Activated naive CD4-positive, alpha-beta T cell treated with anti-CD3 and anti-CD28 coated beads, Interleukin-2, amount 10 ng/mL, durations not matched to agents 7 days and 5 days (primary cell): ENCODE measurements around the gene BMP5.
"Not testable (repeated sequence)": the region's sequence is repeated elsewhere in the genome, so short reads cannot be mapped to it uniquely, and the experiment has no call there.

Experiments used
- CTCF ChIA-PET: fragments of 350-600 bp; sonication (Branson Sonifier 250); formaldehyde crosslinking; loops from one replicate; lab custom pipeline; 2021; ENCODE audit warnings: antibody characterized with exemption; lab: Charles Lee
- DNase-seq: peaks from one replicate; pipeline ENCODE4 v3.0.0-alpha.2; 2020
- H3K27ac Mint-ChIP-seq: one replicate; pipeline ENCODE4 v1.8.0; 2021; ENCODE audit warnings: mild to moderate bottlenecking, moderate library complexity, mixed read lengths
- H3K27me3 Mint-ChIP-seq: one replicate; pipeline ENCODE4 v1.8.0; 2021; ENCODE audit warnings: mild to moderate bottlenecking, mixed read lengths
- H3K36me3 Mint-ChIP-seq: one replicate; pipeline ENCODE4 v1.8.0; 2021; ENCODE audit warnings: mixed read lengths
- H3K4me1 Mint-ChIP-seq: one replicate; pipeline ENCODE4 v1.8.0; 2021; ENCODE audit warnings: mixed read lengths
- H3K4me3 Mint-ChIP-seq: one replicate; pipeline ENCODE4 v1.8.0; 2021; ENCODE audit warnings: mild to moderate bottlenecking, moderate library complexity, mixed read lengths
- H3K9me3 Mint-ChIP-seq: one replicate; pipeline ENCODE4 v1.8.0; 2021; ENCODE audit warnings: mixed read lengths

Gene BMP5

DNA sequence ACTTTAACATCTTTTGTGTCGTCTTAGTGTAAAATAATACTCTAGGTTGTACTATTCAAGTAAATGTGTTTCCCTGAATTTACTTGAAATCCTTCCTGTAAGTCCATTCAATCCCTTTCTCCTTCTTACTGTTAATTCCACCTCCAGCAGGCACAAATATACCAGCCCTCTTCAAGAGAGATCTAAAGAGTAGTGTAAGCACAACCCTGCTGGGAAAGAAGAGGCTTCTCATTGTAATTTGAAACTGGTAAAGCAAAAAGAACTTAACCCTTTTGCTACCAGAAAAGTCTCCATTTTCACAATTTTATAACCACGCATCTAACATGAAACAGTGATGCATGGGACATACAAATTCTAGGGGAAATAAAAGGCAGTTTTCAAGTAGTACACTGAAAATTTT lies at the start of gene BMP5:
BMP5 (minus strand) TSS at position 191 of the 400 bp plus-strand sequence. CDS start 725 bp downstream, outside the sequence.
- H3K4me1 Mint-ChIP-seq, result no peaks in the 10 kb centered on the region
- H3K36me3 Mint-ChIP-seq, result no peaks in the 10 kb centered on the region
- no peak within 1 kb of the TSS for H3K4me3 Mint-ChIP-seq
- H3K27ac Mint-ChIP-seq, result no peak within 1 kb of the TSS
- no peaks in the 10 kb centered on the region for H3K27me3 Mint-ChIP-seq
- H3K9me3 Mint-ChIP-seq, result no peaks in the 10 kb centered on the region
- CTCF ChIA-PET, result no interaction called here
- no peak for DNase-seq

DNA sequence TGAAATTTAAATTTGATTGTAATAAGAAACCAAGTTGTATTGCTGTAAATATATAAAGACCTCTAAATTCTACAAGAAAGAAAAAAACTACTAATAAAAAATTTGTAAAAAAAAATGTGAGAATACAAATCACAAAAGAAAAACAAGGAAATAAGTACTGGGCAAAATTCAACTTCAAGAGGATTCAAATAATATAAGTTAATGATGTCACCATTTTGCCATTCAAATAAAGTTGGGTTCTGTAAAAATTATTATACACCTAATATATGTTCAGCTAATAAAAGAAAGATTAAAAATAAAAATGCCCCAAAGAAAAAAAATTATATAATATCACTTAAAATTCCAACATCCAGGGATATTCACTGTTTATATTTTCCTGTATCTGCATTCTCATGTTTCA lies 47.0 kb upstream of the BMP5 start:
- H3K4me3 Mint-ChIP-seq, result no peak overlapping the region
- no peak for DNase-seq
- no peaks in the 10 kb centered on the region for H3K4me1 Mint-ChIP-seq
- H3K36me3 Mint-ChIP-seq, result no peaks in the 10 kb centered on the region
- no peaks in the 10 kb centered on the region for H3K27me3 Mint-ChIP-seq
- CTCF ChIA-PET, result no interaction called here
- H3K9me3 Mint-ChIP-seq, result no peaks in the 10 kb centered on the region
- no peak overlapping the region for H3K27ac Mint-ChIP-seq

DNA sequence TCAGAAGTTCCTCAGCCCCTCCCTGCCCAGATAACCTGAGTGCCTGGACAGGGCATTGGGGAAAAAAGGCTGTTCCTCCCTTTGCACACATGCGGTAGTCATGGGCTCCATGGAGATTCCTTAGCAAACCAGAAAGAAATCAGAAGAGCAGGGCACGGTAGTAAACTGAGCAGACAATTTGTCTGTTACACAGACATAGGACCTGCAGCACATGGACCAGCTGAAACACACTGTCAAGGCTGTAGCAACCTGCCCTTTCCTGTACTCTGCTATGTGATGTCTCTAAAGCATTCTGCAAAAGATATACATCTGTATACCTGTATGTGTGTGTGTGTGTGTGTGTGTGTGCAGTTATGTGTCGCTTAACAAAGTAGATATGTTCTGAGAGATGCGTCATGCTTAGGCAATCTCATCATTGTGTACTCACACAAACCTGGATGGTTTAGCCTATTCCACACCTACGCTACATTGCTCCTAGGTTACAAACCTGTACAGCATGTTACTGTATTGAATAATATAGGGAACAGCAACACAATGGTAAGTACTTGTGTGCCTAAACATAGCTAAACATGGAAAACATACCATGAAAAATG lies 44.4 kb upstream of the BMP5 start:
- Mint-ChIP-seq H3K36me3 (no peaks in the 10 kb centered on the region), H3K27ac (no peak overlapping the region), H3K9me3 (no peaks in the 10 kb centered on the region), H3K4me3 (no peak overlapping the region), H3K4me1 (no peaks in the 10 kb centered on the region), H3K27me3 (no peaks in the 10 kb centered on the region)
- no peak for DNase-seq
- CTCF ChIA-PET, result no interaction called here

GRCh38 chr6:55918639-55919038 lies 43.2 kb upstream of the BMP5 start:
- CTCF ChIA-PET, result no interaction called here
- no peaks in the 10 kb centered on the region for H3K27me3 Mint-ChIP-seq
- H3K9me3 Mint-ChIP-seq, result no peaks in the 10 kb centered on the region
- H3K4me1 Mint-ChIP-seq, result no peaks in the 10 kb centered on the region
- H3K4me3 Mint-ChIP-seq, result no peak overlapping the region
- no peak for DNase-seq
- no peak overlapping the region for H3K27ac Mint-ChIP-seq
- H3K36me3 Mint-ChIP-seq, result no peaks in the 10 kb centered on the region

GRCh38 chr6:55917751-55918415 lies 42.5 kb upstream of the BMP5 start:
- CTCF ChIA-PET, result no interaction called here
- Mint-ChIP-seq H3K36me3 (no peaks in the 10 kb centered on the region), H3K4me3 (no peak overlapping the region), H3K4me1 (no peaks in the 10 kb centered on the region), H3K27me3 (no peaks in the 10 kb centered on the region), H3K9me3 (no peaks in the 10 kb centered on the region), H3K27ac (no peak overlapping the region)
- DNase-seq, result no peak

DNA sequence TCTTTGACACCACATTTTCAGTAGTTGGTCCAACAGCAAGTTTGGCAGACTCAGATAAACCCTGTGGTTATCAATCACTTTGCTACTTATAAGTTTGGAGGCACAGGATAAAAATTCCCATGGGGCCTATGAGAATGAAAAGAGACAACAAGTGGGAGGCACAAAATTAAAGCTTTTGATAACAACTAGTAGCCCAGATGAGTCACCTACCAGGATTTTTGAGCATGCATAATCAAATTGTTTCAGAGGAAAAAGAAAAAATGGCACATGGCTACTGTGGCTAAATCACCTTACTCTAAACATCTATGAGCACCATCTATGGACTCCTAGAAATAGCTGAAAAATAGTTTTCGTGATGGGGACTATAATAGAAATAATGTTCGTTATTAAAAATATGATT lies 40.8 kb upstream of the BMP5 start:
- Mint-ChIP-seq H3K4me3 (no peak overlapping the region), H3K4me1 (no peaks in the 10 kb centered on the region), H3K36me3 (no peaks in the 10 kb centered on the region), H3K27ac (no peak overlapping the region), H3K9me3 (peaks cover 2% of the 10 kb centered on the region), H3K27me3 (no peaks in the 10 kb centered on the region)
- CTCF ChIA-PET, result no interaction called here
- DNase-seq, result no peak

DNA sequence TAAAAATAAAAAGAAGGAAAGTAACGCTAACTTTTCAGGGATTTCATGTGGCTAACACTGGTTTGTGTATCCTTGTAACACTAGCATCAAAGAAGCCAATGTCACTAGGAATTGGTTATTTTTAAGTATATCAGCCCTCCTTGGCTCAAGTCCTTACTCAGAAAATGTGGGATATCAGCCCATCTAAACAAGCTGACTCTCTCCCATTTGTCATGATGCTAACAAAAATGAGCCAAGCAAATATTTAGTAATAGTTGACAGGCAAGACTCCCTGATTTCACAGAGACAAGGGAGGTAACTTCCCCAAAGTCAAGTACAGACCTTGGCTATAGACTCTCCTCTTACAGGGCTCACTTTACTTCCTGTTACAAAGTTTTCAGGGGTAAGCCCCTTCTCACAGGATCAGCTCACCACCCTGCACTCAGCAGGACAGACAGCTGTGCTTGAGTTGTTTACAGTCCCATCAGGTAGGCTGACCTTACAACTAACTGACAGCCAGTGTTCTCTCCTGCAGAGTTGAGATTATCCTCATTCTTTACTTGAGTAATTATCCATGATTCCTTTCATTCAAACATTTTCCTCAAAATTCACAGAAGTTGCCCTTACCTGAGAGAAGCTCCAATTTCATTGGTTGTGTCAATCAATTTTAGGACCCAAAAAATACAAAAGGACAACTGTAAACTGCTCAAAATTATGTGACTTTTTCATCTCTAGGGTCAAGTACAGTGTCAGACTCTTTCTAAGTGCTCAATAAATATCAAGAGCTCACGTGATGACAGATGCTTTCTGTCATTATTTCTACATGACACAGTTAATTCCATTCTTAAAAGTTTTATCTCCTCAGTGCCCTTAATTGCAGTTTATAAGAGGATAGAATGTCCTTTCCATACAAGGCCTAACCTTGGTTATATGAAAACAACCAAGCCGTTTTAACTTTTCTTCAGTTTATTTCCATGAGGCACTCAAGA lies 38.1 kb upstream of the BMP5 start:
- no peak for DNase-seq
- Mint-ChIP-seq H3K27ac (no peak overlapping the region), H3K4me1 (no peaks in the 10 kb centered on the region), H3K27me3 (no peaks in the 10 kb centered on the region), H3K4me3 (no peak overlapping the region), H3K36me3 (no peaks in the 10 kb centered on the region), H3K9me3 (peaks cover 4% of the 10 kb centered on the region)
- CTCF ChIA-PET, result no interaction called here

DNA sequence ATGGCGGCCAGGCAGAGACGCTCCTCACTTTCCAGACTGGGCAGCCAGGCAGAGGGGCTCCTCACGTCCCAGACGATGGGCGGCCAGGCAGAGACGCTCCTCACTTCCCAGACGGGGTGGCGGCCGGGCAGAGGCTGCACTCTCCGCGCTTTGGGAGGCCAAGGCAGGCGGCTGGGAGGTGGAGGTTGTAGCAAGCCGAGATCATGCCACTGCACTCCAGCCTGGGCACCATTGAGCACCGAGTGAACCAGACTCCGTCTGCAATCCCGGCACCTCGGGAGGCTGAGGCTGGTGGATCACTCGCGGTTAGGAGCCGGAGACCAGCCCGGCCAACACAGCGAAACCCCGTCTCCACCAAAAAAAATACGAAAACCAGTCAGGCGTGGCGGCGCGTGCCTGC lies 35.1 kb upstream of the BMP5 start:
- H3K27me3 Mint-ChIP-seq, CTCF ChIA-PET, H3K27ac Mint-ChIP-seq, DNase-seq, H3K4me1 Mint-ChIP-seq, H3K4me3 Mint-ChIP-seq, H3K9me3 Mint-ChIP-seq, H3K36me3 Mint-ChIP-seq: not testable (repeated sequence)

DNA sequence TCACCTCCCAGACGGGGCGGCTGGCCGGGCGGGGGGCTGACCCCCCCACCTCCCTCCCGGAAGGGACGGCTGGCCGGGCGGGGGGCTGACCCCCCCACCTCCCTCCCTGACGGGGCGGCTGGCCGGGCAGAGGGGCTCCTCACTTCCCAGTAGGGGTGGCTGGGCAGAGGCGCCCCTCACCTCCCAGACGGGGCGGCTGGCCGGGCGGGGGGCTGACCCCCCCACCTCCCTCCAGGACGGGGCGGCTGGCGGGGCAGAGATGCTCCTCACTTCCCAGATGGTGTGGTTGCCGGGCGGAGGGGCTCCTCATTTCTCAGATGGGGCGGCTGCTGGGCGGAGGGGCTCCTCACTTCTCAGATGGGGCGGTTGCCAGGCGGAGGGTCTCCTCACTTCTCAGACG lies 34.5 kb upstream of the BMP5 start:
- H3K4me3 Mint-ChIP-seq, DNase-seq, H3K27me3 Mint-ChIP-seq, H3K27ac Mint-ChIP-seq, H3K36me3 Mint-ChIP-seq, H3K9me3 Mint-ChIP-seq, CTCF ChIA-PET, H3K4me1 Mint-ChIP-seq: not testable (repeated sequence)

- H3K36me3 Mint-ChIP-seq, result no peaks in the 10 kb centered on the region
- H3K27me3 Mint-ChIP-seq, result no peaks in the 10 kb centered on the region
- CTCF ChIA-PET, result no interaction called here
- no peaks in the 10 kb centered on the region for H3K4me1 Mint-ChIP-seq
- H3K27ac Mint-ChIP-seq, result no peak overlapping the region
- DNase-seq, result no peak
- H3K4me3 Mint-ChIP-seq, result no peak overlapping the region
- peaks cover 5% of the 10 kb centered on the region for H3K9me3 Mint-ChIP-seq
Observed at GRCh38 chr6:55902796-55903195, 27.4 kb upstream of the BMP5 start.

GRCh38 chr6:55901765-55902270 lies 26.4 kb upstream of the BMP5 start:
- peaks cover 5% of the 10 kb centered on the region for H3K9me3 Mint-ChIP-seq
- no peak for DNase-seq
- CTCF ChIA-PET, result no interaction called here
- H3K4me1 Mint-ChIP-seq, result no peaks in the 10 kb centered on the region
- no peak overlapping the region for H3K4me3 Mint-ChIP-seq
- no peaks in the 10 kb centered on the region for H3K27me3 Mint-ChIP-seq
- no peaks in the 10 kb centered on the region for H3K36me3 Mint-ChIP-seq
- no peak overlapping the region for H3K27ac Mint-ChIP-seq

DNA sequence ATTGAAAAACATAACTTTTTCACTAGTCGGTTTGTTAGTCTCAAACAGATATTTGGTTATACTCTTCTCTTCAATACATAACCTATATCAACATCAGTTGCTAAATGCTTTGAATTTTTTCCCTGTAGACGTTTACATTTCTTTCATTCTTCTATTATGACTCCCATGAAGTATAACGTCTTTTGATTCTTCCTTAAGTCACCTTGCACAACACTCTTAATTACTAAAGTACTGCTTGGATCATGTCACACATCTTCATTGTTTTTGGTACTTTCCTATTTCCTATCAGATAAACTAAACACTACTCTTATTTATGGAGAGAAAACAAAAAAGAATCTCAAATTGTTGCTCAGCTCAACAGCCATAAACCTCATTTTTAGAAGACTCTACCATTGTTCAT lies 23.0 kb upstream of the BMP5 start:
- Mint-ChIP-seq H3K4me3 (no peak overlapping the region), H3K36me3 (no peaks in the 10 kb centered on the region), H3K9me3 (peaks cover 4% of the 10 kb centered on the region), H3K4me1 (no peaks in the 10 kb centered on the region), H3K27me3 (no peaks in the 10 kb centered on the region), H3K27ac (no peak overlapping the region)
- CTCF ChIA-PET, result no interaction called here
- DNase-seq, result no peak

- Mint-ChIP-seq H3K4me3 (no peak overlapping the region), H3K36me3 (no peaks in the 10 kb centered on the region)
- CTCF ChIA-PET, result interaction anchor here (0.5 kb wide), 1 partner anchor 1200 kb away, joined by 3 read pairs; no protein-coding TSS in a partner anchor
Observed at GRCh38 chr6:55897346-55897745, 22.0 kb upstream of the BMP5 start.

DNA sequence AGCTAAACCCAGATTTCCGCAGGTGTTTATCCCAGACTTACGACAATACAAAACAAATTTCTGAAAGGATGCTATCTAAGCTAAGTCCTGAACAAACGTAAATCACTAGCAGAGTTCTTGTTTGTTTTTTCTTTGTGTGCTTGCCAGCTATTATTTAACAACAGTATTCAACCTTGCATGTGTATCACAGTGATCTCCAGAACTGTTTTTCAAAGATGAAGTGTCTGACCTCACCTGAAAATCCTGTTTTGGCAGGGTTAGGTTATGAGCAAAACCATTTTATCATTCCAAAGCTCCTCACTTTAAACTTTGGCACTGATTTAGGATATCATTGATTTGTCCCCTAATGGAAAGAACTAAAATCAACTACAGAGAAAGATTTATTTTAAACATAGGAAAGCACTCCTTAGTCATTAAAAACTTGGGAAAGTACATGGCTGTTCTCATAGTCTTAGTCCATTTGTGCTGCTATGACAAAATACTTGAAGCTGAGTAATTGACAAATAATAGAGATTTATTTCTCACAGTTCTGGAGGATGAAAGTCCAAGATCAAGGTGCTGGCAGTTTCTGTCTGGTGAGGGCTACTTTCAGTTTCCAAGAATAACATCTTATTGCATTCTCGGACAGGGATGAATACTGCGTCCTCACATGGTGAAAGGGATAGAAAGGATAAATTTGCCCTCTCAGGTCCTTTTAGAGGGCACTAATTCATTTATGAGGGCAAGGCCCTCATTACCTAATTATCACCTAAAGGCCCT lies 20.8 kb upstream of the BMP5 start:
- Mint-ChIP-seq H3K9me3 (peaks cover 4% of the 10 kb centered on the region), H3K27me3 (no peaks in the 10 kb centered on the region), H3K4me1 (no peaks in the 10 kb centered on the region), H3K4me3 (no peak overlapping the region), H3K27ac (no peak overlapping the region), H3K36me3 (no peaks in the 10 kb centered on the region)
- CTCF ChIA-PET, result interaction anchor here (0.7 kb wide), 1 partner anchor 68 kb away, joined by 3 read pairs; no protein-coding TSS in a partner anchor
- DNase-seq, result no peak

More at GRCh38 chr6:55897346-55897745, 22.0 kb upstream of the BMP5 start:
- Mint-ChIP-seq H3K27me3 (no peaks in the 10 kb centered on the region), H3K9me3 (peaks cover 4% of the 10 kb centered on the region), H3K4me1 (no peaks in the 10 kb centered on the region), H3K27ac (no peak overlapping the region)
- DNase-seq, result no peak
